ENCODE measurements around the gene SETMAR.
"Not testable (repeated sequence)": the region's sequence is repeated elsewhere in the genome, so short reads cannot be mapped to it uniquely, and the experiment has no call there.

SETMAR gene

DNA sequence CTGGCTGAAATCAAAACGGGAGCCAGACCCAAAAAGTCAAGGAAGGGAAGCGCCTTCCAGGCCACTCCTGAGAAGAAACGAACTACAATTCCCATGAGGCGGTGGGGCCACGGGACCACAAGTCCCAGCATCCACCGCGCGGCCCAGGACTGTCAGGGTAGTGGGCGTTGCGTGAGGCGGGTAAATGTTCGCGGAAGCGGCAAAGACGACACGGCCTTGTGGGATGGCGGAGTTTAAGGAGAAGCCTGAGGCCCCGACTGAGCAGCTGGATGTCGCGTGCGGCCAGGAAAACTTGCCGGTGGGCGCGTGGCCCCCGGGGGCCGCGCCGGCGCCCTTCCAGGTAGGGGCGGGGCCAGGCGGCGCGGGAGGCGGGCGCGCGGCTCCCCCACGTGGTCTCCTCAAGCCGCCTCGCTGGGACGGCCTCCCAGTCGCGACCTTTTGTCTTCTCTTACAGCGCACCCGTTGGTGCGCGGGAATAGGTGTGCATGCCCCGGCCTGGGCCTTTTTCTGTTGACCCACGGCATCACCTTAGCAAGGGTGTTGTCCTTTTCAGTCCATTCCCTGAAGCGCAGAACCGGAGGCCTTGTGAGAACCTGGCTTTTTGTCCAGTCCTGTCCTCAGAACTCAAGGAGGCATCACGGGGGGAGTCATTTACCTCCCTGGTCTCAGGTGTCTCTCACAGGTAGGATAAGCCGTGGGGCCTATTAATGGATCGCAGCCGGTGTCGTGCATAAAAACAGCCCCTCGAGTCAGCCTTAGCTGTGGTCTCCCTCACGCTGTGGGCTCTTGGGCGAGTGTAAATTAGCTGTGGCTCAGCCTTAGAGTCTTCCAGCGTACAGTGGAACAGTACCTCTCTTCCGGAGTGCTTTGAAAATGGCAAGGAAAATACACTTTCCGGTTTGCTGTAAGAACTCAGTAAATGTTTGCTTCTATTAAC is at the start of gene SETMAR:
SETMAR (plus strand) TSS at position 183 of the 937 bp plus-strand sequence; CDS start at position 185, 2 bp downstream.
- DNase-seq (ENCODE audit: low spot score) = peak; percentile 96

GRCh38 chr3:4261406-4261805 is 41.8 kb upstream of the SETMAR start:
- DNase-seq (ENCODE audit: low spot score) = no peak

- no peak for DNase-seq (ENCODE audit: low spot score)
These were observed 39.1 kb upstream of the SETMAR start for GRCh38 chr3:4264040-4264439.

- DNase-seq (ENCODE audit: low spot score) = no peak
These were observed 32.4 kb upstream of the SETMAR start for GRCh38 chr3:4270720-4271119.

DNA sequence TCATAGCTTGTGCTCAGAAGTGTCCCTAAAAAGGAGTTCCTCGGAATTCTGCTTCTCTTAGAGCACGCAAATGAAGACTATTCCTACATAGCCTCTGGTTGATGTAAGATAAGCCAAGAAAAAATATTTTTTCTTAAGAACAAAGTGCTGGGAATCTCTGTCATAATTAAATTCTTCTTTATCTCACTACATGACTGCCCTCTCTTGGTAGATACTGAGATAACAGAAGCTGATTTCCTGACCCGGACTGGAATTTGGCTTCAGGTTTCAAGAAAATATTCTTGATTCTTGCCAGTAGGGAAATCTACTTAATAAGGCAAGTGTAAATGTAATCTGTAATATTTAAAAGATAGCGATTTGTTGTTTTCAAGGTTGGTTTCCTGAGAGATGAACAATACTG is 31.3 kb upstream of the SETMAR start:
- peak; percentile 62 for DNase-seq (ENCODE audit: low spot score)

- no peak for DNase-seq (ENCODE audit: low spot score)
These were observed 23.6 kb upstream of the SETMAR start for GRCh38 chr3:4279516-4280105.

GRCh38 chr3:4281991-4282390 is 21.2 kb upstream of the SETMAR start:
- no peak for DNase-seq (ENCODE audit: low spot score)

DNA sequence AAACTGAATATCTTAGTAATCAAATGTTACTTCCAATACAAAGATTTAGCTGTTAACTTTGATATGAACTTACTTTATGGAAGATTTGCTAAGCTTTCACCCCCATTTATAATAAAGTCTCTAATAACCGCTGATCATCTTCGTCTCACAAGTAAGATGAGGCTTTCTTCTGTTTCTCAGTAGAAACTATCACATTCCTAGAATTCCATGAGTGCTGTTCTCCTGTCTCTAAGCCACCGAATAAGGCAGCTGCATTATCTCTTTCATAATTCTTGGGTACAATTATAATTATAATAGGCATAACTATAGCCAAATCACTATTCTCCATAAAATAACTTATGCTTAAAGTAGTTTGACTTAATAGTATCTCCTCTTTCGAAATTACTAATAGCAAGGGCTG is 18.3 kb upstream of the SETMAR start:
- no peak for DNase-seq (ENCODE audit: low spot score)

GRCh38 chr3:4289044-4289443 is 14.1 kb upstream of the SETMAR start:
- DNase-seq (ENCODE audit: low spot score) = no peak

- peak; percentile 49 for DNase-seq (ENCODE audit: low spot score)
These were observed 12.8 kb upstream of the SETMAR start for GRCh38 chr3:4290272-4290893.

DNA sequence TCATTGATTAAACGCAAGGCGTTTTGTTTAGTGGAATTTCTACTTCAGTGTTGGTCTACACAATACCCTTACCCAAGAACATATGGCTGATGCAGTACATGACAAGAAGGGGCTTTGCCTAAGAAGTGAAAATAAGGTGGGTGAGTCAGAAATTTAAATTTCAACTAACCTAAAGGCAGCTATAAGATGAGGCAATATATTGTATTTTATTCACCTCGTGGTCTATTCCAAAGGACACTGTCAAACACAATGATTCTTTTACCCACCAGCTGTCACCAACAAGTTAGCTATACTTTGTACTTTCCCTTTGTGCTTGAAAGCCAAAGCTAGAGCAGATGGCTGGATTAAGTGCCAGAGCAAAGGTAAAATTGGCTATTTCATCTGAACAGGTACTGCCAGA is 10.9 kb upstream of the SETMAR start:
- DNase-seq (ENCODE audit: low spot score) = no peak

DNA sequence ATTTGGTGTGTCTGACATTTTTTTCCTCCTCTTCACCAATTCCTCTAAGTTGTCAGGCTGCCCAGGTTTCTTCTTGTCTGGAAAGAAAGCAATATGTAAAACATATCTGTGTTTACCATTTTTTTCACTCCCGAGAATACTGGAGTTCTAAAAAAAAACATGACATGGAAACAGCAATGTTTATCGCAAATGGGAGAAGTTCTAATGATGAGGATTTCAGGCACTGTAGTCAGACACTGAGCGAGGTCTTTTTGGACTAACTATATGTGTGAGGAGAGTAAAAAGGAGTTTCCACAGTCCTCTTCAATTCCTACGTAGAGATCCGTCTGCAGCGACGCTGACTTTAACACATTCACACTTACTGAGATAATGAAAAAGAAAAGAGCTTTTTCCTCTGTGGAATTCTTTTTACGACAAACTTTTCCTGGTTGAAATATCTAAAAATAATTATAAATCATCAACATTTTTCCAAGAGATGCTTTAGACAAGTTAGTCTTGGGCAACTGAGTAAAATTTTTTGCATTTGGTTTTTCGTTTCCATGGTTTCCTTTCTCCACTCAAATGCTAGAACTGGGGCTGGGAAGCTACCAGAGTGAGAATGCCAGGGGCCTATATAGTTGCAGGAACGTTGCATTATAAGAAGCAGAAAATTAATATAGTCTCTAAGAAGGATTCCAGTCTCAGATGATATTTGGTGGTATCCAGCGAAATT is 8.4 kb upstream of the SETMAR start:
- DNase-seq (ENCODE audit: low spot score) = no peak

- DNase-seq (ENCODE audit: low spot score) = not testable (repeated sequence)
These were observed 6.7 kb upstream of the SETMAR start for GRCh38 chr3:4296454-4296853.

DNA sequence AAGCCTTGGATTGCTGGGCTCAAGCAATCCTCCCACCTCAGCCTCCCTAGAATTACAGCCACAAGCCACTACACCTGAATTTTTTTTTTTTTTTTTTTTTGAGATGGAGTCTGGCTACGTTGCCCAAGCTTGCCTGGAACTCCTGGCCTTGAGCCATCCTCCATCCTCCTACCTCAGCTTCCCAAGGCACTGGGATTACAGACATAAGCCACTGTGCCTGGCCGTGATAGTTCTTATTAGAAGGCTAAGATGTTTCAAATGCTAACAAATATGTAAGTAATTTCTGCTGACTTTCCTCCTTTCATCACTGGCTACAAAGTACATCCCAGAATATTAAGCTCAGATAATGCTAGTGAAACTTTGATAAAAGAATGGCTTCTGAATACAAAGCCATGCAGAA is 5.7 kb upstream of the SETMAR start:
- no peak for DNase-seq (ENCODE audit: low spot score)

DNA sequence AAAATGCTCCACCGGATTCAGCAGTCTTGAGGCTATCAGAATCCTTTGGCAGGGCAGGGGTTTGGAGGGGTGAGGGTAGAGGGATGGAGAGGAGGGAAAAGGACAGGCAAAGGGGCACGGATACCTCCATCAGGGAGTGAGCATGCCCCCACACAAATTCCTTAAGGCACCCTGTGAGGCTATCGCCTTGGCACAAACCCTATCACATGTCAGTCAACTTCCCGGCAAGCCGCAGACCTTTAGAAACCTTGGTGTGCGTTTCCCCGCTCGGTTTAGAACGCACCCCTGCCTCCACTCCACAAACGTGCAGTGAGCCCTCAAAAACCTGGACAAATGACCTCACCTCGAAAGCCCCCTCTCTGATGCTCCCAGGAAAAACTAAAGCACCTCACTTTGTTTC is 422 bp upstream of the SETMAR start:
- no peak for DNase-seq (ENCODE audit: low spot score)

DNA sequence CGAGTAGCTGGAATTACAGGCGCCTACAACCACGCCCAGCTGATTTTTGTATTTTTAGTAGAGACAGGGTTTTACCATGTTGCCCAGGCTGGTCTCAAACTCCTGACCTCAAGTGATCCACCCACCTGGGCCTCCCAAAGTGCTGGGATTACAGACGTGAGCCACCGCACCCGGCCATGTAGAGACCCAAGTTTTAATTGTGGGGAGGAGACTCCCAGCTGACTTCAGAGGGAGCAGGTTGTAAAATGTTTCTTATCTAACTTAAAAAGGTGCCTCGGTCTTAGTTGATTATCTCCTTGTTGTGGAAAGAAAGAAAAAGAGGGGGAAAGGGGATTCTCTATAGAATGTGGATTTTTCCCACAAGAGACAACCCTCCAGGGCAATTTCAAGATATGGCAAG is 2.0 kb downstream of the SETMAR start:
- not testable (repeated sequence) for DNase-seq (ENCODE audit: low spot score)

GRCh38 chr3:4306091-4306490 is 2.9 kb downstream of the SETMAR start:
- no peak for DNase-seq (ENCODE audit: low spot score)

- DNase-seq (ENCODE audit: low spot score) = peak; percentile 45
These were observed 3.7 kb downstream of the SETMAR start for GRCh38 chr3:4306860-4307259.

- no peak for DNase-seq (ENCODE audit: low spot score)
These were observed 6.4 kb downstream of the SETMAR start for GRCh38 chr3:4309491-4310128.

DNA sequence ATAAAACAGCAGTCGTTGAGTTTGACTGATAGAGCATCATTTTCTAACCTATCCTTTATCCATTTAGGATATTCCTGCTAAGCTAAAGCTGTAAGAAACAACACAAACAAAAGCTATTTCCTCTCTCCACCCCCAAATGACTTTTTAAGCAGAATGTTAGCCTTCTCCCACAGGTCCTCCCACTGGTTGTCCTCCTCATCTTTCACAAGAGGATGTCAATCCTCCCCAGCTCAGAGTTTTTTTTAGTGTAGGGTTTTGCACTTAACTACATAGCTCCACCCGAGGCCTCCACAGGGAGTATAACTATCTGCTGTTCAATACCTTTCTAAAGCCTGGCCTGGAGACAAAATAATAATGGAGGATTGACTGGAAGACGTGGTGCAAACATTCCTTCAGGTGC is 7.8 kb downstream of the SETMAR start:
- no peak for DNase-seq (ENCODE audit: low spot score)

DNA sequence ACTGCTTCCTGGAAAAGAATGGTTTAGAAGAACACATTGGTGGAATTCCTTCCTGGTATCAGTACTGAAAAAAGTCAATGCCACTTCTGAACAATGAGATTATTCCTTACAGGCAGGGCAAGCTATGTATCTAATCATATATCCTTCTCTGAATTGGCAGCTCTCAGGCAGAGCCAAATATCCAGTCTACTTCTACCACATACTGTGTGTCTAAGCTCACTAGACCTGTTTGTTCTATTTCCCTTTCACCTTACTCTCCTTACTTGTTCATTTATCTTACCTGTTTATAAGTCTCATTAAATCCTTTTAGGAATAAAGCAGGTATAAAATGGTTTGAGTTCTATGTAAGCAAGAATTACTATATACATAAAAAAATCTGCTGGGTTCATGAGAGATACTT is 8.3 kb downstream of the SETMAR start:
- DNase-seq (ENCODE audit: low spot score) = no peak
